H1 (cell line): Measurements from ENCODE around the gene PSTK. TPM values are rescaled to one million over a fixed set of nuclear protein-coding genes. Genes with fewer than 3 reads are reported as not detected.

ENCODE experiments used
- CTCF ChIA-PET: fragments of 300-600 bp; sonication (Branson Sonifier 250); formaldehyde crosslinking; loops from one replicate; lab custom pipeline; 2021; ENCODE audit not compliant: partially characterized antibody; lab: Charles Lee
- POLR2A ChIA-PET: fragments of 300-600 bp; sonication (Branson Sonifier 250); formaldehyde crosslinking; loops from one replicate; lab custom pipeline; 2021; ENCODE audit warnings: inconsistent platforms; ENCODE audit not compliant: partially characterized antibody; lab: Charles Lee
- DNase-seq, 2 experiments: peaks; one replicate each; pipeline versions ENCODE4 v3.0.0 to v3.0.0-alpha.2; 2010 to 2022; ENCODE audit warnings: low spot score in 2 of 2, low read depth in 1 of 2, mixed read lengths in 1 of 2
- FAIRE-seq: peaks from 2 replicates; lab custom pipeline; 2011; peaks lifted over from hg19 to GRCh38; lab: Jason Lieb, UNC
- H2AFZ ChIP-seq: 2 replicates; pipeline ENCODE4 v1.8.1; 2012; ENCODE audit warnings: low read length, inconsistent platforms
- H2AK5ac ChIP-seq: 2 replicates; pipeline ENCODE4 v1.6.1; 2013; ENCODE audit warnings: low read depth, low read length
- H2BK120ac ChIP-seq: replicated peaks from 2 replicates; pipeline ENCODE3; 2013; ENCODE audit warnings: low read depth, low read length, inconsistent platforms
- H2BK12ac ChIP-seq: 2 replicates; pipeline ENCODE4 v1.6.1; 2013; ENCODE audit warnings: low read depth, low read length
- H2BK15ac ChIP-seq: 2 replicates; pipeline ENCODE4 v1.6.1; 2013; ENCODE audit warnings: low read length
- H2BK20ac ChIP-seq: 2 replicates; pipeline ENCODE4 v1.6.1; 2013; ENCODE audit warnings: low read length
- H2BK5ac ChIP-seq: 2 replicates; pipeline ENCODE4 v1.6.1; 2013; ENCODE audit warnings: low read depth, low read length
- H3K14ac ChIP-seq: 2 replicates; pipeline ENCODE4 v1.6.1; 2013; ENCODE audit warnings: inconsistent platforms; ENCODE audit not compliant: insufficient read length
- H3K18ac ChIP-seq: 2 replicates; pipeline ENCODE4 v1.6.1; 2013; ENCODE audit warnings: low read length; ENCODE audit errors: extremely low read depth
- H3K23ac ChIP-seq: 2 replicates; pipeline ENCODE4 v1.6.1; 2013; ENCODE audit warnings: inconsistent platforms; ENCODE audit not compliant: insufficient read length
- H3K23me2 ChIP-seq: 2 replicates; pipeline ENCODE4 v1.6.1; 2013; ENCODE audit warnings: low read depth, low read length
- H3K27ac ChIP-seq: 2 replicates; pipeline ENCODE4 v1.6.1; 2011; ENCODE audit warnings: low read depth, low read length, inconsistent platforms
- H3K27me3 ChIP-seq, 4 experiments: replicated peaks in 1 of 4; 1 replicate in 1 of 4; 2 replicates in 3 of 4; pipeline versions ENCODE4 v1.6.1 to v1.8.1; 2011 to 2013; ENCODE audit warnings: low read length in 3 of 4, mild to moderate bottlenecking in 3 of 4, inconsistent platforms in 2 of 4, mixed read lengths in 2 of 4, moderate library complexity in 1 of 4; ENCODE audit not compliant: control insufficient read depth in 3 of 4, insufficient read depth in 3 of 4; ENCODE audit errors: extremely low read depth in 1 of 4
- H3K36me3 ChIP-seq, 4 experiments: 2 replicates each; pipeline versions ENCODE4 v1.6.1 to v1.8.1; 2011 to 2013; ENCODE audit warnings: mild to moderate bottlenecking in 4 of 4, low read length in 3 of 4, moderate library complexity in 2 of 4, control low read depth in 1 of 4, inconsistent platforms in 1 of 4; ENCODE audit not compliant: insufficient read depth in 4 of 4, control insufficient read depth in 2 of 4
- H3K4ac ChIP-seq: replicated peaks from 2 replicates; pipeline ENCODE3; 2013; ENCODE audit warnings: low read length, low read depth, mixed read lengths, inconsistent platforms; ENCODE audit not compliant: insufficient read length
- H3K4me1 ChIP-seq, 4 experiments: replicated peaks in 1 of 4; 1 replicate in 1 of 4; 2 replicates in 3 of 4; pipeline versions ENCODE4 v1.6.1 to v1.8.1; 2011 to 2013; ENCODE audit warnings: low read length in 3 of 4, inconsistent platforms in 2 of 4, mixed read lengths in 1 of 4; ENCODE audit not compliant: insufficient read depth in 4 of 4, control insufficient read depth in 3 of 4
- H3K4me2 ChIP-seq, 2 experiments: 2 replicates each; pipeline versions ENCODE4 v1.6.1 to v1.8.1; 2011 to 2013; ENCODE audit warnings: low read depth in 2 of 2, low read length in 2 of 2, control low read depth in 1 of 2, inconsistent platforms in 1 of 2, mild to moderate bottlenecking in 1 of 2; ENCODE audit not compliant: insufficient read depth in 1 of 2
- H3K4me3 ChIP-seq, 4 experiments: fragments of 200-600, 300-600 bp in 1 of 4; sonication (generic), shearing (Covaris generic), sonication (Bioruptor Twin) in 1 of 4; 2 replicates each; pipeline versions ENCODE4 v1.5.1 to v1.8.1; 2011 to 2016; ENCODE audit warnings: low read length in 4 of 4, low read depth in 3 of 4, control low read depth in 2 of 4, inconsistent platforms in 2 of 4, mild to moderate bottlenecking in 2 of 4, mixed read lengths in 1 of 4, moderate library complexity in 1 of 4; ENCODE audit not compliant: insufficient read depth in 2 of 4; ENCODE audit errors: extremely low read depth in 1 of 4
- H3K56ac ChIP-seq: replicated peaks from 2 replicates; pipeline ENCODE3; 2013; ENCODE audit warnings: low read depth, mild to moderate bottlenecking, mixed read lengths, low read length, inconsistent platforms; ENCODE audit not compliant: insufficient read length
- H3K79me1 ChIP-seq: 2 replicates; pipeline ENCODE4 v1.6.1; 2013; ENCODE audit warnings: low read depth, low read length, control low read depth
- H3K79me2 ChIP-seq, 2 experiments: 2 replicates each; pipeline versions ENCODE4 v1.6.1 to v1.8.1; 2012 to 2013; ENCODE audit warnings: low read length in 2 of 2, mild to moderate bottlenecking in 2 of 2, inconsistent platforms in 1 of 2; ENCODE audit not compliant: insufficient read depth in 2 of 2, control insufficient read depth in 1 of 2
- H3K9ac ChIP-seq, 4 experiments: replicated peaks in 1 of 4; 1 replicate in 1 of 4; 2 replicates in 3 of 4; pipeline versions ENCODE4 v1.6.1 to v1.8.1; 2011 to 2013; ENCODE audit warnings: low read depth in 3 of 4, low read length in 3 of 4, control low read depth in 2 of 4, mild to moderate bottlenecking in 2 of 4, moderate library complexity in 2 of 4, inconsistent platforms in 1 of 4; ENCODE audit errors: extremely low read depth in 1 of 4
- H3K9me3 ChIP-seq, 2 experiments: 2 replicates each; pipeline versions ENCODE4 v1.6.1 to v1.8.1; 2012 to 2013; ENCODE audit warnings: mild to moderate bottlenecking in 2 of 2, moderate library complexity in 2 of 2, control low read depth in 1 of 2, inconsistent platforms in 1 of 2, low read depth in 1 of 2, low read length in 1 of 2, mixed read lengths in 1 of 2; ENCODE audit not compliant: insufficient read depth in 2 of 2
- H4K20me1 ChIP-seq, 2 experiments: replicated peaks in 1 of 2; 2 replicates each; pipeline versions ENCODE3 to v1.8.1; 2011 to 2013; ENCODE audit warnings: inconsistent platforms in 2 of 2, low read length in 2 of 2, mild to moderate bottlenecking in 1 of 2; ENCODE audit not compliant: insufficient read depth in 2 of 2, control insufficient read depth in 1 of 2
- H4K5ac ChIP-seq: 2 replicates; pipeline ENCODE4 v1.6.1; 2013; ENCODE audit warnings: low read length, low read depth, mixed read lengths, inconsistent platforms; ENCODE audit not compliant: insufficient read length
- H4K8ac ChIP-seq: 2 replicates; pipeline ENCODE4 v1.8.0; 2013; ENCODE audit warnings: mild to moderate bottlenecking, moderate library complexity, low read length, inconsistent platforms; ENCODE audit not compliant: insufficient read depth; ENCODE audit errors: extremely low read depth
- H4K91ac ChIP-seq: replicated peaks from 2 replicates; pipeline ENCODE3; 2013; ENCODE audit warnings: low read length, mixed read lengths, inconsistent platforms; ENCODE audit not compliant: insufficient read length
- ASH2L ChIP-seq: fragments of 200-600, 300-600 bp; sonication (generic); IDR thresholded peaks from one replicate; pipeline ENCODE4 v1.7.1; 2017; ENCODE audit warnings: low read length
- BRCA1 ChIP-seq: IDR thresholded peaks from 2 replicates; pipeline ENCODE4 v1.6.1; 2012; ENCODE audit warnings: low read depth, low read length, improper control_type of control experiment
- CBX8 ChIP-seq: fragments of 300-800, 300-1000 bp; sonication (generic); IDR thresholded peaks from 2 replicates; pipeline ENCODE4 v1.7.1; 2016; ENCODE audit warnings: low read depth, low read length, borderline replicate concordance
- CEBPB ChIP-seq: IDR thresholded peaks from 2 replicates; pipeline ENCODE4 v1.6.1; 2012; ENCODE audit warnings: low read depth, low read length
- EP300 ChIP-seq, 2 experiments: IDR thresholded peaks; 1 replicate in 1 of 2; 2 replicates in 1 of 2; pipeline ENCODE4 v1.6.1; 2011 to 2012; ENCODE audit warnings: low read depth in 2 of 2, low read length in 2 of 2, mild to moderate bottlenecking in 2 of 2, borderline replicate concordance in 1 of 2, inconsistent platforms in 1 of 2, moderate library complexity in 1 of 2
- POU5F1 ChIP-seq: IDR thresholded peaks from 2 replicates; pipeline ENCODE4 v1.6.1; 2011; ENCODE audit warnings: low read depth, mild to moderate bottlenecking, low read length, moderate library complexity
- SIX5 ChIP-seq: IDR thresholded peaks from 2 replicates; pipeline ENCODE4 v1.6.1; 2011; ENCODE audit warnings: mild to moderate bottlenecking, low read depth, low read length
- SP1 ChIP-seq: IDR thresholded peaks from 2 replicates; pipeline ENCODE4 v1.6.1; 2011; ENCODE audit warnings: low read depth, low read length
- TEAD4 ChIP-seq: IDR thresholded peaks from 2 replicates; pipeline ENCODE4 v1.6.1; 2012; ENCODE audit warnings: low read depth, low read length, inconsistent platforms, mixed read lengths
- YY1 ChIP-seq: IDR thresholded peaks from 2 replicates; pipeline ENCODE4 v1.6.1; 2011; ENCODE audit warnings: low read depth, mild to moderate bottlenecking, low read length
- WGBS, 2 experiments: shearing (Covaris generic) in 1 of 2; methylation state at CpG; one replicate each; pipeline versions ENCODE4 v1.1.6 to v1.1.7; 2013 to 2015; ENCODE audit warnings: low lambda C conversion rate in 2 of 2, mixed read lengths in 2 of 2, inconsistent platforms in 1 of 2, low coverage in 1 of 2, missing lambda C conversion rate in 1 of 2; ENCODE audit not compliant: insufficient replicate concordance in 2 of 2, insufficient coverage in 1 of 2, insufficient read length in 1 of 2; ENCODE audit errors: extremely low coverage in 1 of 2, missing lambda C conversion rate in 1 of 2; 5-methylcytosine and 5-hydroxymethylcytosine counted together
- polyA plus RNA-seq, 7 experiments: library from polyadenylated mRNA; depleted of rRNA in 3 of 7; stranded (reverse) in 5 of 7; unstranded in 2 of 7; fragments of >200 nt in 5 of 7; fragments of 200-250 nt in 2 of 7; gene quantifications; 1 replicate in 5 of 7; 2 replicates in 1 of 7; 4 replicates in 1 of 7; pipeline versions ENCODE4 v1.2.1 to v1.2.3, GENCODE V29; 2011 to 2013; ENCODE audit warnings: missing spikeins in 2 of 7, mixed read lengths in 2 of 7
- total RNA-seq: library from RNA; stranded (reverse); fragmentation: NEBNext Ultra II Directional; extraction: Animal tissue kit (Norgen Biotek cat#: 25700); gene quantifications from 2 replicates; pipeline ENCODE4 v1.2.1, GENCODE V29; 2021
- TF ChIP-seq, protein P1 (sequence below), 3 experiments: IDR thresholded peaks; 1 replicate in 2 of 3; 2 replicates in 1 of 3; pipeline versions ENCODE4 v1.5.1 to v1.6.1; 2011; ENCODE audit warnings: low read length in 3 of 3, mild to moderate bottlenecking in 3 of 3, inconsistent platforms in 2 of 3, low read depth in 1 of 3, moderate library complexity in 1 of 3; ENCODE audit not compliant: insufficient read depth in 1 of 3; ENCODE audit errors: control extremely low read depth in 1 of 3

Gene PSTK
- total and polyA plus RNA-seq, 2 of the 8 experiments (the other 6 are each of a cell fraction or from before 2014, with no cell fraction given): 4.4 to 6.6 TPM

DNA sequence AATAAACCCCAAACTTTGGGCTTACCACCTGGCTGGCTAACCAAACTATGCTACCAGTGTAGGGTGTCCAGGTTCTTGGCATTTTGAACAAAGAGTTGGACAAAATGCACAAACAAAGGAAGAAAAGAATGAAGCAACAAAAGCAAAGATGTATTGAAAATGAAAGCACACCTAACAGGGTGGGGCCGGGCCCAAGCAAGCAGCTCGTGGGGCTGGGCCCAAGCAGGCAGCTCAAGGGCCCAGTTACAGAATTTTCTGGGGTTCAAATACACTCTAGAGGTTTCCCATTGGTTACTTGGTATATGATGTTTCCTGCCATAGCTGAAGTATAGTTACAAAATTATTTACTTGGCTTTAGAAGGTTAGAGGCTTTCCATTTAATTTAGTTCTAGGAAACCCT, 44.3 kb downstream of the PSTK start:
- H2BK5ac ChIP-seq: no peak overlapping the region
- no peak overlapping the region for H3K18ac ChIP-seq
- no peaks in the 10 kb centered on the region; a peak in 2 of 7 replicates for H3K27me3 ChIP-seq
- H3K23ac ChIP-seq: no peak overlapping the region
- peaks cover 0 to 2% of the 10 kb centered on the region in 2 experiments for H4K20me1 ChIP-seq
- ChIA-PET POLR2A (no interaction called here), CTCF (interaction anchor here (0.9 to 1.7 kb wide), 3 partner anchors 19 to 549 kb away, joined by 3 to 8 read pairs (median 3); no protein-coding TSS in a partner anchor)
- no peak overlapping the region for H2AFZ ChIP-seq
- H3K4me2 ChIP-seq: no peak overlapping the region
- H4K8ac ChIP-seq: no peak overlapping the region
- TF ChIP-seq POU5F1 (no peak), CBX8 (no peak), EP300 (IDR thresholded peaks at IDR 0.05; ENCODE audit: borderline replicate concordance in 1 of 2, low read depth in 2 of 2, low read length in 2 of 2) (no peak), SP1 (no peak), ASH2L (no peak), SIX5 (no peak), BRCA1 (no peak), YY1 (no peak), CEBPB (no peak), TEAD4 (no peak)
- TF ChIP-seq, protein P1, sequence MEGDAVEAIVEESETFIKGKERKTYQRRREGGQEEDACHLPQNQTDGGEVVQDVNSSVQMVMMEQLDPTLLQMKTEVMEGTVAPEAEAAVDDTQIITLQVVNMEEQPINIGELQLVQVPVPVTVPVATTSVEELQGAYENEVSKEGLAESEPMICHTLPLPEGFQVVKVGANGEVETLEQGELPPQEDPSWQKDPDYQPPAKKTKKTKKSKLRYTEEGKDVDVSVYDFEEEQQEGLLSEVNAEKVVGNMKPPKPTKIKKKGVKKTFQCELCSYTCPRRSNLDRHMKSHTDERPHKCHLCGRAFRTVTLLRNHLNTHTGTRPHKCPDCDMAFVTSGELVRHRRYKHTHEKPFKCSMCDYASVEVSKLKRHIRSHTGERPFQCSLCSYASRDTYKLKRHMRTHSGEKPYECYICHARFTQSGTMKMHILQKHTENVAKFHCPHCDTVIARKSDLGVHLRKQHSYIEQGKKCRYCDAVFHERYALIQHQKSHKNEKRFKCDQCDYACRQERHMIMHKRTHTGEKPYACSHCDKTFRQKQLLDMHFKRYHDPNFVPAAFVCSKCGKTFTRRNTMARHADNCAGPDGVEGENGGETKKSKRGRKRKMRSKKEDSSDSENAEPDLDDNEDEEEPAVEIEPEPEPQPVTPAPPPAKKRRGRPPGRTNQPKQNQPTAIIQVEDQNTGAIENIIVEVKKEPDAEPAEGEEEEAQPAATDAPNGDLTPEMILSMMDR (IDR thresholded peaks at IDR 0.05; ENCODE audit: control extremely low read depth in 1 of 3, insufficient read depth in 1 of 3, low read depth in 1 of 3, low read length in 3 of 3): no peak
- no peaks in the 10 kb centered on the region for H3K9me3 ChIP-seq
- no peaks in the 10 kb centered on the region for H3K23me2 ChIP-seq
- H3K79me2 ChIP-seq: no peaks in the 10 kb centered on the region
- no peak overlapping the region for H2BK120ac ChIP-seq
- H3K36me3 ChIP-seq: no peaks in the 10 kb centered on the region
- no peak overlapping the region for H3K56ac ChIP-seq
- peak; percentile 70 for FAIRE-seq
- H3K4me3 ChIP-seq: no peak overlapping the region
- H3K4ac ChIP-seq: no peak overlapping the region
- no peak overlapping the region for H2BK20ac ChIP-seq
- H3K27ac ChIP-seq: no peak overlapping the region
- no peak overlapping the region for H2BK15ac ChIP-seq
- no peak overlapping the region for H2AK5ac ChIP-seq
- DNase-seq: no peak
- H2BK12ac ChIP-seq: no peak overlapping the region
- WGBS, 2 experiments: 100% methylated on average over 2 of the region's 2 CpGs; no CpG with 5 or more reads in 1 of the 2 experiments
- no peaks in the 10 kb centered on the region for H3K79me1 ChIP-seq
- H3K14ac ChIP-seq: no peak overlapping the region
- H3K9ac ChIP-seq: no peak overlapping the region
- no peak overlapping the region for H4K5ac ChIP-seq
- no peak overlapping the region for H4K91ac ChIP-seq
- H3K4me1 ChIP-seq: peaks cover 0 to 11% (median 1%) of the 10 kb centered on the region in 4 experiments; a peak in 3 of 7 replicates
